Smooth muscle cell of the brain vasculature (primary cell): Measurements from ENCODE around the gene TMEM107.
"Not testable (repeated sequence)": the region's sequence is repeated elsewhere in the genome, so short reads cannot be mapped to it uniquely, and the experiment has no call there.

ENCODE experiments used
- DNase-seq: peaks from one replicate; pipeline ENCODE4 v3.0.0-alpha.2; 2012; ENCODE audit warnings: low read depth, low spot score

TMEM107 gene

DNA sequence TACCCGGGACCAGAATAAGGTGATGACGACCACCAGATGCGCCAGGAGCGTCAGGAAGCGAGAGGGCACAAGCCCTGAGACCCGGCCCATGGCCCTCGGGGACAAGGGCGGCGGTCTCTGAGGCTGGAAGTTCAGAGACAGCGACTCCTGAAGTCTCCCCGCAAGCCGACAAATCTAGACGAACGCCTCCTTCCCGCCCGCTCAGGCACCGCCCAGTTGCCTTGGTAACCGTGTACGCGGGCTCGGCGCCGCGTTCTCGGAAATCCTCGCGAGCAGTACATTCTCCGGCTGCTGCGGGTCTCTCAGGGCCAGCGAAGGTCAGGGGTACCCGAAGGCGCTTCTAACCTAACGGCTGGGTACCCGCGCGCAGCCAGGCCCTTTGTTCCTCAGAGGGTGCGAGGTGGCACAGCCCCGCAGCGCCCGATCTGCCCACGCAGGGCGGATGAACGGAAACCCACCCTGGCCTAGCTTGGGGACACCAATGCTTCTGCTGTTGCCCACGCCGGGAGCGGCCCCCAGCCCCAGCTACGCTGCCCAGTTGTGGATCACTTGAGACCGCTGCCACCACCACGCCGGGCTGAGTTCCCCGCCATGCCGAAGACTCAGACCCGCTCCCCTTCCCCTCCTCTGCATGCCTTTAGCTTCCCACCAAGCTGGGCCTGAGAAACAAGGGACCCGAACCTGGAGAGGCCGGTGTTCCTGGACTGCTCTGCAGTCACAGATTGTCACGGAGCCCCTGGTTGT lies at the start of gene TMEM107:
Gene TMEM107, minus strand, starts transcription at position 184 of the 744 bp plus-strand sequence. Its CDS starts 94 bp downstream, at position 90.
- DNase-seq: no peak

DNA sequence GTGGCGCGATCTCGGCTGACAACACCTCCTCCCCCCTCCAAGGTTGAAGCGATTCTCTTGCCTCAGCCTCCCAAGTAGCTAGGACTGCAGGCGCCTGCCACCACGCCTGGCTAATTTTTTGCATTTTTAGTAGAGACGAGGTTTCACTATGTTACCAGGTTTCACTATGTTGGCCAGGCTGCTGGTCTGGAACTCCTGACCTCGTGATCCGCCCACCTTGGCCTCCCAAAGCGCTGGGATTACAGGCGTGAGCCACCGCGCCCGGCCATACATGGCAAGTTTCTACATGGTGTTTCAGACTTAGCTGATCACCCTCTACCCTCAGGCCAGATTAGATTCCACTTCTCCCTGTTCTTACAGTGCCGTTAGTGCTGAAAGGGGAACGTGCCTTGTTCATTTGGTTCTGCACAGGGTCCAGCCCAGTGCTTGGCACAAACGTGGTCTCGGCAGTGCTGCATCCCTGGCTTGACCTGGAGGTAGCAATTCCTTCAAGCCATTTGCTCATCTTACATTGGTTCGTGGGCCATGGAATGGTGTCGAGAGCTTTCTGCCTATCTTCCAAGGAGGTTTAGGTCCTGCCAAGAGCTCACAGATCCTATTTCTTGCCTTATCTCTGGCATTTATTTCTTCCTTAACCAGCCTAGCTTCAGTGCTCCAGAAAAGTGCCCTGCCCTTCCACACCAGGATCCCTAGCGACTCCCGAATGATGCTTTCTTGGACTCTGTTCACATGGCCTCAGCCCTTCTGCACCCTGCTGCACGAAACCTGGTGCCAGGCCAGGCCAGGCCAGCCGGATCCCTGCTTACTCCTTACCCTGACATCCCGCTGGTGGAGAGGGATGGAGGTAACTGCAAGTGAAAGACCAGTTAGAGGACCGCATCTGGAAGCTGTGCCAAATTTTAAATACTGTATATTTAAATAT lies 49.0 kb upstream of the TMEM107 start:
- no peak for DNase-seq

DNA sequence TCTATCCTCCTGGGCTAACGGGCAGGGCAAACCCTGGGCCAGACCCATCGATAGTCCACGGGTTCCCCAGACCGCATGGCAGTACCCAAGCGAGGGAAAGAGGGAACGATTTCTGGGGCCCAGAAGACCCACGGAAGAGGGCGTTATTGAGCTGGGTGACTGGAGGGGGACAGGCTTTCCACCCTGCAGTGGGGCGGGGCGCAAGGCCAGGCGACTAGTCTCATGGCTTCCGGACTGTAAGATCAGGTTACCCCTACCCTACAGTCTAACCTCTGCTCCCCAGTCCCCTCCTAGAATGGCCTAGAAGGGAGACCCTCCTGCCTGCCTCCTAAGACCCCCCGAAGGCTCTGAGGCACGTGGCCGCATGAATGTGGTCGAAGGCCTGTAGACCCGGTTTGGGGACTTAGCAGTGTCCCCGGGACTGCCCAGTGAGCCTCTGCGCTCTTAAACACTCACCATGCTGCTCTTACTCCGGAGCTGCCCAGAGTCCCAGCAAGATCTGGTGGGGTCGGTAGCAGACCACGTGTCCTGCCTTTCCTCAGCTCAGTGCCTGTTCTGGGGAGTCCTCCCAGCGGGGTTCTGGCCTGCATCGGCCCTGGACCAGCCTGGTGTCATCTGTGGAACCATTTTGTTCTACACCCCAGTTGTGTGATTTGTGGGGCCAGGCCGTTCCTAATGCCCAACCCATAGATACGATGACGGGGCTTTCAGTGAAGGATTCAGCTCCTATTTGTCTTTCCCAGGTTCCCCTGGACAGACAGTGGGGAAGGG lies 47.4 kb upstream of the TMEM107 start:
- no peak for DNase-seq

DNA sequence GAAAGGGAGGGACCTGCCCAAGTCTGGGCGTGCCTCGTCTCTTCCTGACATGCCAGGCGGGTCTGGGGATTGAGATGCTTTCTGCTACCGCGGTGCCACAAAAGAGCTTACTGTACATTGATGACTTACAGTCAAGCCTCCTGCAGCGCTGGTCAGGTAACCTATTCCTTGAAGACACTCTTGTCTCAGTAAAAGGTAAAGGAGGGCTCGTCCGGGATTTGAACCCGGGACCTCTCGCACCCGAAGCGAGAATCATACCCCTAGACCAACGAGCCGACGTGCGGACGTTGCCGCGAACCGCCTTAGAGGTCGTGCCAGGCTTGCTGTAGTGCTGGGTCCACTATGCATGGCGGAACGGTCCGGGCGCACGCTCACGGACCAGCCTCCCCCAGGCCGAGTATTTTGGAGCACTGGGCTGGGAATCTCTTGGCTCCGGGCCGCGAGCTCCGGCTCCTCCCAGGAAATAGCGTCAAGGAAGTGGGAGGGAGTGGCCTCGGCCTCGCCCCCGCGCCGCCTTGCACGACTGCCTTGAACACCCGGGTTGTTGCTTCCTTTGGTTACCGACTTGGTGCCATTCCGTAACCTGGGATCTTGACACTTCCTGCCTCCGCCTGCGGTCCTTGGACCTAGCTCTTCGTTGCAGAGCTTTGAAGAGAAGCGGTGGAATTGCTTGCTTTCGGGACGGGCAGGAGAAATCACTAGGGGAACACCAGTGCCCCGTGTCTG lies 46.6 kb upstream of the TMEM107 start:
- DNase-seq: peak; percentile 80

DNA sequence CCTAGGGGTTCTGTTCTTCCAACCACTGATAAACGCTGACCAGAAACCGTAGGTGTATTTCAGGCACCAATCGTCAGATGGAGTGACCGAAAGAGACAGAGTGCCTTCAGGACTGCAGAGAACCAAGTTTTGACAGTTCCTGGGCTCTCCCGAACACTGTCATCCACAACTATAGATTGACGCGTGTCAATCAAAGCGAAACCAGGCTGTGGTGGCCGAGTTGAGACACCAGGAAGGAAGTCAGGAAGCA lies 46.1 kb upstream of the TMEM107 start:
- DNase-seq: no peak

DNA sequence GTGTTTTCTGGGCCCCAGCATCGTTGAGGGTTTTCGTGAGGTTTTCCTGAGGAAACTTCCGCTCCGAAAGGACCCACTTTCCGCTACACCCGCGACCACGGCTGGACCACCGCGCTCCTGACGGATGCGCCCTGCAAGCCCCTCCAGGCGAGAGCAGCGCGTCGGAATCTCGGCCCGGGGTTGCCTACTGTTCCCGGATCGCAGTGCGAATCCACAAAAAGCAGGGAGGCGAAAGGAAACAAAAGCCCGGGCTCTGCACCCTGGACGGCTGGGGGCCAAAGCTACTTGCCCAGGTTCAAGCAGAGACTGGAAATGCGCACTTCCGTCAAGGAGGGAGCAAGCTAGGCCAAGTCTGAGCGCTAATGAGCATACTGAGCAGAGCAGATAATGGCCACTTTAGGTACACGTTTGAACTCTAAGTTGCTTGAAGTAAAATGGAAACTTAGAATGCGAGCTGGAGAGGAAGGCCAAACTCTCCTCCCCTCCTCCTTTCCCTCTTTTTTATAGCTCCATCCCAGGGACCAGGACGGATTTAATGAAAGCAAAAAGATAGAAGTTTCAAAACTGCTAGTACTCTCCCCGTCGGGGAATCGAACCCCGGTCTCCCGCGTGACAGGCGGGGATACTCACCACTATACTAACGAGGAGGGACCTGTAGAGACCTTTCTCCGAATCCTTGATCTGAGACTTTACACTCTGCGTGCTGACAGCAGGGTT lies 45.6 kb upstream of the TMEM107 start:
- peak; percentile 76 for DNase-seq

DNA sequence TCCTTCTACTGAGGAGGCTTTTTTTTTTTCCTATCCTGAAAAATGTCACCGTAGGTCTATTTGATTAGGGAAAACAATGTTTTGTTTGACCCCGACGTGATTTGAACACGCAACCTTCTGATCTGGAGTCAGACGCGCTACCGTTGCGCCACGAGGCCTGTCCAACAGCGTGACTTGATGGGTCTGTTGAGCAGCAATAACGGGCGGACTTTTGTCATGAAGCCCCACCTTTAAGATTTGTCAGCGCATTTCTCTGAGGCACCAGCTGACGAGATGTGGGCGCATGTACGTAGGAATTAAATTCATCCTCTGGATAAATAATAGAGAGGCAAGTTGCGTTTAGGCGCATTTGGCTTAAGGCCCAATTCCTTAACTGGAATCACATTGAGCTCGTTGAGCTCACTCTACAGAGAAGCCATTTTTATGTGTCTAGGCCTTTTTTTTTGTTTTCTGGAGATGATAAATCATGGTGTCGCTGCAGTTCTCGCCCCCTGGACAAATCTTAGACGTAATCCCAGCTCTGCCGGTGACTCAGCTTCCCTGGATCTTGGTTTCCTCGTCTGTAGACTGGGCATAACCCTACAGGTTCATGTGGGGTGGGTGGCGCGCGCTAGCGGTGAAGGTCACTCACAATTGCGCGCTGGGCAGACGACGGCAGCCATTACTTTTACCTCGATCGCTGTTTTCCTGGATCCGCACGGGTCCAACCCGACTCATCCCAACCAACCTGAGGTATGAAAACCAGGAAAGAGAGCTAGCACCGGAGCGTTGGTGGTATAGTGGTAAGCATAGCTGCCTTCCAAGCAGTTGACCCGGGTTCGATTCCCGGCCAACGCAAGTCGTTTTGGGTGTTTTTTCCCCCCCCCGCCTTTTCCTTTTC lies 44.8 kb upstream of the TMEM107 start:
- peak; percentile 83 for DNase-seq

DNA sequence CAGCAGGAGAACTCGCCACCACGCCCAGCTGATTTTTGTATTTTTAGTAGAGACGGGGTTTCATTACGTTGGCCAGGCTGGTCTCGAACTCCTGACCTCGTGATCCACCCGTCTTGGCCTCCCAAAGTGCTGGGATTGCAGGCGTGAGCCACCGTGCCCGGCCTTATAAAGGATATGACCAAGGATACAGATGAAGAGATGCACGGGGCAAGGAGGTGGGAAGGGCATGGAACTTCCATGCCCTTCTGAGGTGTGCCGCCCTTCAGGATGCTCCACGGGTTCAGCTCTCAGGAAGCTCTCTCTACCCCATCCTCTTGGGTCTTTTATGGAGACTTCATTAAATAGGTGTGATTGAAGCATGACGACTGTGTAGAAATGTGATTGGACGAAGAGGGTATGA lies 37.8 kb upstream of the TMEM107 start:
- DNase-seq: not testable (repeated sequence)

DNA sequence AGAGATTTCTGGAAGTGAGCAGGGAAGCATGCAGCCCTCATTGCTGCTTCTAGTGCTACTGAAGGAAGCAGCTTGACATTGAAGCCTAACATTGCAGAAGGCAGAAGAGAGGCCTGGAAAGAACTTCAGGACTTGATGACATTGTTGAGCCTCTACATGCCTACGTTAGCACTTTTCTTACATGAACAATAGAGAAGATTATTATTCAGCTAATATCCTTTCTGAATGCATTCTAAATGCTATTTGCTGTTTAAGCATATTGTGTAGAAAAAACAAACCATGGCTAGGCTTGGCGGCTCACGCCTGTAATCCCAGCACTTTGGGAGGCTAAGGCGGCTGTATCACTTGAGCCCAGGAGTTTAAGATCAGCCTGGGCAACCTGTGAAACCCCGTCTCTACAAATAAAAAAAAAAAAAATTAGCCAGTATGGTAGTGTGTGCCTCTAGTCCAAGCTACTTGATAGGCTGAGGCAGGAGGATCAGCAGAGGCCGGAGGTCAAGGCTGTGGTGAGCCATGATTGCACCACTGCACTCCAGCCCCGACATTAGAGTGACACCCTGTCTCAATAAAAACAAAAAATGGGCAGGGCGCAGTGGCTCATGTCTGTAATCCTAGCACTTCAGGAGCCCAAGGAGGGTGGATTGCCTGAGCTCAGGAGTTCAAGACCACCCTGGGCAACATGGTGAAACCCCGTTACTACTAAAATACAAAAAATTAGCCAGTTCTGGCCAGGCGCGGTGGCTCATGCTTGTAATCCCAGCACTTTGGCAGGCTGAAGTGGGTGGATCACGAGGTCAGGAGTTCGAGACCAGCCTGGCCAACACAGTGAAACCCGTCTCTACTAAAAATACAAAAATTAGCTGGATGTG lies 36.4 kb upstream of the TMEM107 start:
- no peak for DNase-seq

DNA sequence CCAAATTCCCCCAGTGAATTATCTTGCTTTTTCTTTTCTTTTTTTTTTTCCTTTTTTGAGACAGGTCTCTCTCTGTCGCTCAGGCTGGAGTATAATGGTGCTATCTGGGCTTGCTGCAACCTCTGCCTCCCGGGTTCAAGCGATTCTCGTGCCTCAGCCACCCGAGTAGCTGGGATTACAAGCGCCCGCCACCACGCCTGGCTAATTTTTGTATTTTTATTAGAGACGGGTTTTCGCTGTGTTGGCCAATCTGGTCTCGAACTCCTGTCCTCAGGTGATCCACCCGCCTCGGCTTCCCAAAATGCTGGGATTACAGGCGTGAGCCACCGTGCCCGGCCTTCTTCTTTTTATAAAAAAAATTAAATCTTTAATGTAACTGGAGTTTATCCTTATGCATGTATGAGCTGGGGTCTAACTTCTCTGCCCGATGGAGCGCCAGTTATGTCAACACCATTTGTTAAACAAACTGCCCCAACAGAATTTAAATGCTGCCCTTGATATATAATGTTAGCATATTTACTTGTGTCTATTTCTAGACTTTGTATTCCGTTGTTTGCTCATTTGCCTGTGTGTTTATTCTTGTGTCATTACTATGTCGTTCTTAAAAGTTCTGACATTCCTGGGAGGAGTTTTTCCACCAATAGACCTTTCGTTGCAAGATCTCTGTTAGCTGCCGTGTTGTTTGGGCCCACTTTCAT lies 34.7 kb upstream of the TMEM107 start:
- DNase-seq: no peak

DNA sequence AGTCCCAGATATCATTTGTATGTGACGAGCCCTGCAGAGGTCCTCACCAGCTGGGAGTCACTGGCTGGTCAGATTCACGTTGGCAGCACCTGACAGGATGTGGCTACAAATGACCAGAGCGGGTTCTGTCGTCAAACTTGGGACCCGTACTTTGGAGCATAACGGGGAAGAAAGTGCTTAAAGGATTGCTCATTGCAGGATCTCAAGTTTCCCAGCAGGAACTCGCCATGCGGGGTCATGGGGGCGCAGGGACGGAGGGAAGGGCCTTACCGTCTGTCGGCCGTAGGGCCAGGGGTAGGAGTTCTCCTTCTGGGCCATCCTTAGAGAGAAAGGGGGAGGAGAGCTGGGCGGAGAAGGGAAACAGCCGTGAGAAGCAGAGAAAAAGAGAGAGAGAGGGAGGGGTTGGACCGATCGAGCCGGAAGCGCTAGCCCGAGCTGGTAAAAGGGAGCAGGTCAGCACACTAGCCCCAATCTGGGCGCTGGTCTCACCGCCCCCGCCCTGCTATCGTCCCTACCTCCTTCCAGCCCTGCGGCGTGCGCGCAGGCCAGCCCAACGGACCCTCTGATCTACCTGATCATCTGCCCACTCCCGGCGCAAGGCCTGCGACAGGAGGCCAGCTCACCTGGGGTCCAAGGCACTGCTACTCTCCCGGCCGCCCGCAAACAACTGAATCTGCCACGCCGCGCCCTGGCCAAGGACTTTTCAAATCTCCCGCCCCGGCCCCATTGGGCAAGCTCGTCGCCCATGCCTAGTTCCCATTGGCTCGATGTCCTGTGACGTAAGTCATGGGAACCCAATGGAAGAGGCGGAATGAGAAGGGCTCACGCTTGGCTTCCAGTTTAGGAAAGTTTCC lies 34.0 kb upstream of the TMEM107 start, which contains the start of gene AURKB:
Gene AURKB, minus strand, starts transcription at position 669 of the 854 bp plus-strand sequence. Its CDS starts 351 bp downstream, at position 318.
- DNase-seq: peak; percentile 91

DNA sequence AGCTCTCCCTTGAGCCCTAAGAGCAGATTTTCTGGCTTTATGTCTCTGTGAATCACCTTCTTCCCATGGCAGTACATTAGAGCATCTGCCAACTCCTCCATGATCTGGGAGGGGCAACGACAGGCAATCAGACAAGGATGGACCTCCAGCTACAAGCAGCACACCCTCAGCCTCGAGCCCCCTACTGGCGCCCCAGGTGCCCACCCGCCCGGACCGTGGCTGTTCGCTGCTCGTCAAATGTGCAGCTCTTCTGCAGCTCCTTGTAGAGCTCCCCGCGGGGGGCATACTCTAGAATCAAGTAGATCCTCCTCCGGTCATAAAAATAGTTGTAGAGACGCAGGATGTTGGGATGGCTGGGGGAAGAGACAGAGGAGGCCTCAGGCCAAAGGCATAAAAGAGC lies 30.4 kb upstream of the TMEM107 start:
- DNase-seq: no peak

DNA sequence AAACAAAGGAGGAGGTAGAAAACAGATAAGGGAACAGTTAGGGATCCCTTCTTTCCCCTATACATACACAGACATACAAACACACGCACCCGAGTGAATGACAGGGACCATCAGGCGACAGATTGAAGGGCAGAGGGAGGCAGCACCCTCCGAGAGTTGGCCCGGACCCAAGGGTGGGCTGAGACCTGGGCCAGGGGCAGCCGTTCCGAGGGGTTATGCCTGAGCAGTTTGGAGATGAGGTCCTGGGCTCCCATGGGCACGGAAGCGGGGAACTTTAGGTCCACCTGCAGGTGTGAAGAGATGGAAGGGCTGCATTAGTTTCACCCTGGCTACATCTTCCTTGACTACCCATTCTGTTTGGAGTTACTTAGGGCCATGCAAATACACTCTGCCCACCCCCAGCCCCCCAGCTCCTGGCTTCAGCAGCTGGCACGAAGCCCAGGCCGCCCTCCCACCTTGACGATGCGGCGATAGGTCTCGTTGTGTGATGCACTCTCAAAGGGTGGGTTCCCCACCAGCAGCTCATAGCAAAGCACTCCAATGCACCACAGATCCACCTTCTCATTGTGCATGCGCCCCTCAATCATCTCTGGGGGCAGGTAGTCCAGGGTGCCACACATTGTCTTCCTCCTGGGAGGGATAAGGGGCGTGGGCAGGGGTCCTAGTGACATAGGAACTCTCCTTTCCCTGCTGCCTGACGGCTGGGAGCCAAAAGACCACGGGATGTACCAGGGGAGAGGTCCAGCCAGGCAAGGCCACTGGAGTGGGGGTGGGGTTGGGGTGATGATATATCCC lies 28.8 kb upstream of the TMEM107 start:
- no peak for DNase-seq

DNA sequence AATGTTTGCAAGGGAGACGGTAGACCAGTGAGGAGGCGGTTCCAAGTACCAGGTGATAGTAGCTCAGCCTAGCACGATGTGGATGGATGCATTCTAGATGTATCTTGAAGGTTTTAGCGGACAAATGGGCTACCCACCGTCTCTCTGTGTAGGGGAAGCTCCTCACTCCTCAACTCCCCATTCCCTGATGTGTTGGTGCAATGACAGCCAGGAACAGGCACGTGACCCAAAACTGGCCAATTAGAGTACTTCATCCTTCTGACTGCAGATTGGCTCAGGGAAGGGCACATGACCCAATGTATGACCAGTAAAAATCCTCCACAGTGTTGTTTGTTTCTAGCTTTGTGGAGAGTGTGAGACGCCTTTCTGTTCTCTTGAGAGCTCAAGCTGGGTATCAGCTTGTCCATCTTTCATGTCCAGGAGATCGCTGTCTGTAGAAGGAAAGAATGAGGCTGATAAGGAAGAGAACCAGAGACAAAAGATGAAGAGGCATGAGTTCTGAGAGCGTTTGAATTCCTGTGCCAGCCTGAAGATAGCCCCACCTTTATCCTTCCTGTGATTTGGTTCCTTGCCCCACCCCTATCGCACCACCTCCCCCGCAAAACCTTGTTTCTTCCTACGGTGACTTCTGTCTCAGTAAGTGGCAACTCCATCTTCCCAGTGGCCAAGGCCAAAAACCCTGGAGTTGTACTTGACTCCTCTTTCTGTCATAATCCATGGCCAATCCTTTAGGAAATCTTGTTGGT lies 16.1 kb upstream of the TMEM107 start:
- no peak for DNase-seq

DNA sequence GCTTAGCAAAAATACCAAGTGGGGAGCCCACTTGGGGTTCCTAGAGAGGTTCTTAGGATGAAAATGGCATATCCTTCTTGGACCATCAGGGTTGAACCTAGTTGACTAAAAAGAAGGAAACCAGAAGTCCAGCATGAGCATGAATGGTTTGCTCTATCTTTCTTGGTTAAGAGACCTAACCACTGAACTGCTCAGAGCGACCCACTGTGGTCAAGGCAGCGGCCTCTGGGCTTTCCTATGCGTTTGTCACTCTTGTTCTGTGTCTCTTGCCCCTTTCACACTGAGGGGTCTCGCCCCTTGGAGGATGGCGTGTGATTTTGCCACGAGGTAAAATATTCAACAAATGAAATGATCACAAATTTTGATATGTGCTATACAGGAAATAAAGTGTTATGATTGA lies 14.3 kb upstream of the TMEM107 start:
- DNase-seq: no peak
